BJ (cell line): ENCODE data around the gene SPDEF. TPM values are rescaled to one million over a fixed set of nuclear protein-coding genes. Genes with fewer than 3 reads are reported as not detected.

ENCODE experiments used
- CTCF ChIA-PET: fragments of 350-600 bp; formaldehyde crosslinking; extraction: SDS; loops from one replicate; lab custom pipeline; 2021; ENCODE audit warnings: antibody characterized with exemption, inconsistent platforms; lab: Yijun Ruan, JAX
- POLR2A ChIA-PET: fragments of 300-600 bp; sonication (Branson Sonifier 250); formaldehyde crosslinking; extraction: SDS; loops from one replicate; lab custom pipeline; 2021; ENCODE audit warnings: antibody characterized with exemption; lab: Charles Lee
- DNase-seq: peaks from one replicate; pipeline ENCODE4 v3.0.0-alpha.2; 2011; ENCODE audit warnings: low read depth
- H3K27me3 ChIP-seq: 2 replicates; pipeline ENCODE4 v1.6.0; 2011; ENCODE audit warnings: low read length; ENCODE audit not compliant: control insufficient read depth, insufficient read depth
- H3K36me3 ChIP-seq: 2 replicates; pipeline ENCODE4 v1.5.1; 2011; ENCODE audit warnings: low read length; ENCODE audit not compliant: control insufficient read depth, insufficient read depth
- H3K4me3 ChIP-seq: 2 replicates; pipeline ENCODE4 v1.5.1; 2011; ENCODE audit warnings: low read depth, mild to moderate bottlenecking, control low read depth, low read length
- polyA plus RNA-seq: library from polyadenylated mRNA; depleted of rRNA; stranded (reverse); fragments of >200 nt; gene quantifications from 2 replicates; pipeline ENCODE4 v1.2.3, GENCODE V29; 2011
- TF ChIP-seq, protein P1 (sequence below): IDR thresholded peaks from 2 replicates; pipeline ENCODE4 v1.5.1; 2011; ENCODE audit warnings: low read depth, mild to moderate bottlenecking, control low read depth, inconsistent platforms, low read length, moderate library complexity; ENCODE audit not compliant: insufficient read depth

The SPDEF gene
- polyA plus RNA-seq, 1 experiment: not detected

GRCh38 chr6:34584694-34585093 is 28.6 kb upstream of the SPDEF start:
- POLR2A ChIA-PET: no interaction called here
- H3K27me3 ChIP-seq: no peaks in the 10 kb centered on the region
- H3K36me3 ChIP-seq: peaks cover 14% of the 10 kb centered on the region
- TF ChIP-seq, protein P1, sequence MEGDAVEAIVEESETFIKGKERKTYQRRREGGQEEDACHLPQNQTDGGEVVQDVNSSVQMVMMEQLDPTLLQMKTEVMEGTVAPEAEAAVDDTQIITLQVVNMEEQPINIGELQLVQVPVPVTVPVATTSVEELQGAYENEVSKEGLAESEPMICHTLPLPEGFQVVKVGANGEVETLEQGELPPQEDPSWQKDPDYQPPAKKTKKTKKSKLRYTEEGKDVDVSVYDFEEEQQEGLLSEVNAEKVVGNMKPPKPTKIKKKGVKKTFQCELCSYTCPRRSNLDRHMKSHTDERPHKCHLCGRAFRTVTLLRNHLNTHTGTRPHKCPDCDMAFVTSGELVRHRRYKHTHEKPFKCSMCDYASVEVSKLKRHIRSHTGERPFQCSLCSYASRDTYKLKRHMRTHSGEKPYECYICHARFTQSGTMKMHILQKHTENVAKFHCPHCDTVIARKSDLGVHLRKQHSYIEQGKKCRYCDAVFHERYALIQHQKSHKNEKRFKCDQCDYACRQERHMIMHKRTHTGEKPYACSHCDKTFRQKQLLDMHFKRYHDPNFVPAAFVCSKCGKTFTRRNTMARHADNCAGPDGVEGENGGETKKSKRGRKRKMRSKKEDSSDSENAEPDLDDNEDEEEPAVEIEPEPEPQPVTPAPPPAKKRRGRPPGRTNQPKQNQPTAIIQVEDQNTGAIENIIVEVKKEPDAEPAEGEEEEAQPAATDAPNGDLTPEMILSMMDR: no peak
- H3K4me3 ChIP-seq: no peak overlapping the region
- DNase-seq: no peak
- CTCF ChIA-PET: interaction anchor here (1.1 kb wide), 1 partner anchor 10 kb away, joined by 4 read pairs; no protein-coding TSS in a partner anchor

GRCh38 chr6:34583861-34584604 is 27.9 kb upstream of the SPDEF start:
- POLR2A ChIA-PET: no interaction called here
- Histone ChIP-seq H3K4me3 (no peak overlapping the region), H3K27me3 (no peaks in the 10 kb centered on the region), H3K36me3 (peaks cover 13% of the 10 kb centered on the region)
- TF ChIP-seq, protein P1: no peak
- no peak for DNase-seq
- CTCF ChIA-PET: interaction anchor here (1.1 kb wide), 1 partner anchor 25 kb away, joined by 3 read pairs; no protein-coding TSS in a partner anchor

DNA sequence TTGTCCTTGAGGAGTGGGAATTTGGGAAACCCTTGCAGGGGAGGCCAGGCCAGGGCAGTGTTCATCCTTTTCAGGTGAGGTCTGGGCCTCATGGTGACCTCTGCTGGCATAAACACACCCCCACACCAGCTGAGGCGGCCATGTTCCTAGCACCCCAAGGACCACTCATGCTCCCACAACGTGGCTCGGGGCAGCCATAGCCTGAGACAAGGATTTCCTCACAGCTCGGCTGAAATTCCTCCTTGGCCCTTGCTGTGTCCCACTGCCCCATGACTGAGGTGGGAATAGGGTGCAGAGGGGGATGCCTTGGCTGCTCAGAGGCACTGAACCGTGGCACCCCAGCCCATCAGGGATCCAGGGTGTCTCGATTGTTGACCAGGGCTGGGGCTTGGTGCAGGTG is 27.3 kb upstream of the SPDEF start:
- H3K36me3 ChIP-seq: peaks cover 10% of the 10 kb centered on the region
- DNase-seq: no peak
- no peaks in the 10 kb centered on the region for H3K27me3 ChIP-seq
- ChIA-PET CTCF (interaction anchor here (1.1 kb wide), 1 partner anchor 26 kb away, joined by 3 read pairs; no protein-coding TSS in a partner anchor), POLR2A (no interaction called here)
- no peak overlapping the region for H3K4me3 ChIP-seq
- TF ChIP-seq, protein P1: no peak; the same call in 1 of the 2 replicates

DNA sequence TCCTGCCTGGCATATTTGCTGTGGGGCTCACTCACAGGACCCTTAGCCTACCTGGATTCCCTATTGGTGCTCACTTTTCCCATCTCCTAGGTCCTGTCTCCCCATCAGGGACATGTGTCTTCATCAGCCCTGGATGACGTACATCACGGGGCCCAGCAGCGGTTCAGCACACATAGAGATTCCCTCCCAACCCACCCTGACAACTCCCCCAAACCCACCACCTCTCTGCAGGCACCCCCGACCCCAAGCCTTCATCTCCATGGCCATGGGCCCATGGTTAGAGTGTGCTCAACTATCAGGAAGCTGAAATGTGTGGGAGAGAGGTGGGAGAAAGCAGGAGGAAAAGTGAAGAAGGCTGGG is 25.4 kb upstream of the SPDEF start:
- H3K27me3 ChIP-seq: no peaks in the 10 kb centered on the region
- H3K4me3 ChIP-seq: no peak overlapping the region
- ChIA-PET POLR2A (no interaction called here), CTCF (interaction anchor here (1.1 kb wide), 1 partner anchor 386 kb away, joined by 3 read pairs; no protein-coding TSS in a partner anchor)
- DNase-seq: no peak
- peaks cover 3% of the 10 kb centered on the region; the same call in 1 of the 2 replicates for H3K36me3 ChIP-seq
- TF ChIP-seq, protein P1: no peak

GRCh38 chr6:34580707-34581560 is 24.8 kb upstream of the SPDEF start:
- POLR2A ChIA-PET: no interaction called here
- Histone ChIP-seq H3K4me3 (no peak overlapping the region), H3K27me3 (no peaks in the 10 kb centered on the region), H3K36me3 (0 out of 2 replicates have a peak, but pooled peaks cover 1% of the 10 kb centered on the region)
- CTCF ChIA-PET: interaction anchor here (1.1 kb wide), 1 partner anchor 385 kb away, joined by 3 read pairs; no protein-coding TSS in a partner anchor
- no peak for DNase-seq
- TF ChIP-seq, protein P1: no peak
